Prostate gland (tissue), 2 donors: Measurements from ENCODE around the gene DRICH1.

Experiments
- POLR2AphosphoS5 ChIP-seq: sonication (generic); formaldehyde crosslinking; IDR thresholded peaks from one replicate; pipeline ENCODE4 v1.6.1; 2017; ENCODE audit warnings: antibody characterized with exemption
- TF ChIP-seq, protein P1 (sequence below), 4 experiments: fragments of 200-600 bp in 2 of 4; fragments of 450-650 bp in 2 of 4; sonication (generic) in 2 of 4; IDR thresholded peaks; 1 replicate in 3 of 4; 2 replicates in 1 of 4; pipeline ENCODE4 v1.5.1; 2016 to 2019; ENCODE audit warnings: antibody characterized with exemption in 4 of 4, mild to moderate bottlenecking in 2 of 4, moderate library complexity in 2 of 4

DNA sequence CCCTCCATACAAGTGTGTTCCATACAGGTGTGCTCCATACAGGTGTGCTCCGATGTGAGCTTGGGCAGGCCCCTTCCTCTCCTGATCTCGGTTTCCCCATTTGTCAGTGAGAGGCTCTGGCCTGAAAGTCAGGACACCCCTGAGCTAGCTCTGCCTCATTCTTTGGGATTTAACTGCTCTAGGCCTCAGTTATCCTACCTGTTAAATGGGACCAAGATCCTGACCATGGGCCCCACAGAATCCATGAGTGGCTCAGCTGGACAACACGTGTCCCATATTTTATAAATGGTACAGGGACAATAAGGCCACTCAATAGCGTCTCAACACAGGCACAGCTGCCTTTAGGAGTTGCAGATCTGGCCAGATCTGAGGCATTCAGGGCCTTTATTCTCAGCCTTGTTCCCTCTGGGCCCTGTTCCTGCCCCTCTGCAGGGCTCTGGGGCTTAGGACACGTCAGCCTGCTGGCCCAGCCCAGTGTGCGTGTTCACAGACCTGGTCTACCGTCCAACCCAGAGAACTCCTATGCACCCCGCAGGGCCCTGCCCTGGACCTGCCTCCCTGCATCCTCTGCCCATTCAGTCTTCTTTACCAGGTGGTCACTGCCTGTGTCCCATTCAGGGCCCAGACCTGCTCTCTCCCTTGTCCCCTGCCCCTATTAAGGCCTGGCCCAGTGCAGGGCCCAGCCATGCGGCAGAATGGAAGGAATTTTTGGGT lies 33.2 kb downstream of the DRICH1 start:
- TF ChIP-seq POLR2AphosphoS5 = no peak
- TF ChIP-seq, protein P1, sequence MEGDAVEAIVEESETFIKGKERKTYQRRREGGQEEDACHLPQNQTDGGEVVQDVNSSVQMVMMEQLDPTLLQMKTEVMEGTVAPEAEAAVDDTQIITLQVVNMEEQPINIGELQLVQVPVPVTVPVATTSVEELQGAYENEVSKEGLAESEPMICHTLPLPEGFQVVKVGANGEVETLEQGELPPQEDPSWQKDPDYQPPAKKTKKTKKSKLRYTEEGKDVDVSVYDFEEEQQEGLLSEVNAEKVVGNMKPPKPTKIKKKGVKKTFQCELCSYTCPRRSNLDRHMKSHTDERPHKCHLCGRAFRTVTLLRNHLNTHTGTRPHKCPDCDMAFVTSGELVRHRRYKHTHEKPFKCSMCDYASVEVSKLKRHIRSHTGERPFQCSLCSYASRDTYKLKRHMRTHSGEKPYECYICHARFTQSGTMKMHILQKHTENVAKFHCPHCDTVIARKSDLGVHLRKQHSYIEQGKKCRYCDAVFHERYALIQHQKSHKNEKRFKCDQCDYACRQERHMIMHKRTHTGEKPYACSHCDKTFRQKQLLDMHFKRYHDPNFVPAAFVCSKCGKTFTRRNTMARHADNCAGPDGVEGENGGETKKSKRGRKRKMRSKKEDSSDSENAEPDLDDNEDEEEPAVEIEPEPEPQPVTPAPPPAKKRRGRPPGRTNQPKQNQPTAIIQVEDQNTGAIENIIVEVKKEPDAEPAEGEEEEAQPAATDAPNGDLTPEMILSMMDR (IDR thresholded peaks at IDR 0.05) = no peak
